K562 (cell line): ENCODE results near the gene SLC35E2B. TPM values are rescaled to one million over a fixed set of nuclear protein-coding genes. Genes with fewer than 3 reads are reported as not detected.
"Not testable (repeated sequence)": the region's sequence is repeated elsewhere in the genome, so short reads cannot be mapped to it uniquely, and the experiment has no call there.

Experiments used
- E2F1 ChIP-seq: sonication (generic); formaldehyde crosslinking; IDR thresholded peaks from 2 replicates; pipeline ENCODE4 v1.8.1; 2023; ENCODE audit warnings: mild to moderate bottlenecking, missing genetic modification reagents, moderate library complexity
- ELF4 ChIP-seq: fragments of 450-650 bp; formaldehyde crosslinking; IDR thresholded peaks from 2 replicates; pipeline ENCODE4 v1.4.0; 2022; ENCODE audit warnings: missing genetic modification characterization
- KHSRP ChIP-seq: fragments of 450-650 bp; IDR thresholded peaks from 2 replicates; pipeline ENCODE4 v1.6.1; 2017
- L3MBTL2 ChIP-seq: fragments of 450-650 bp; IDR thresholded peaks from 2 replicates; pipeline ENCODE4 v1.6.1; 2016; ENCODE audit warnings: mild to moderate bottlenecking, moderate library complexity
- LCOR ChIP-seq: sonication (generic); formaldehyde crosslinking; IDR thresholded peaks from 2 replicates; pipeline ENCODE4 v1.8.0; 2022; ENCODE audit warnings: mild to moderate bottlenecking, missing genetic modification reagents
- POLR2A ChIP-seq: fragments of 450-650 bp; conservative IDR thresholded peaks from 2 replicates; pipeline ENCODE4 v1.6.1; 2016
- POU5F1 ChIP-seq: fragments of 150-350 bp; IDR thresholded peaks from 2 replicates; pipeline ENCODE4 v1.6.1; 2014; ENCODE audit warnings: borderline replicate concordance, low read length, low read depth, mild to moderate bottlenecking; ENCODE audit not compliant: partially characterized antibody
- SIN3A ChIP-seq, 2 experiments: fragments of 150-350 bp in 1 of 2; IDR thresholded peaks; 2 replicates each; pipeline ENCODE4 v1.6.1; 2011 to 2016; ENCODE audit warnings: borderline replicate concordance in 2 of 2, low read depth in 2 of 2, low read length in 2 of 2, mild to moderate bottlenecking in 2 of 2, moderate library complexity in 2 of 2; ENCODE audit not compliant: control insufficient read depth in 1 of 2
- STAT6 ChIP-seq: sonication (generic); formaldehyde crosslinking; IDR thresholded peaks from 2 replicates; pipeline ENCODE4 v1.8.1; 2023; ENCODE audit warnings: mild to moderate bottlenecking, missing genetic modification reagents
- TBL1XR1 ChIP-seq, 2 experiments: IDR thresholded peaks; 2 replicates each; pipeline ENCODE4 v1.6.1; 2012; ENCODE audit warnings: improper control_type of control experiment in 2 of 2, low read length in 2 of 2, mild to moderate bottlenecking in 1 of 2
- TOE1 ChIP-seq, 2 experiments: fragments of 450-650 bp in 1 of 2; sonication (generic) in 1 of 2; formaldehyde crosslinking in 1 of 2; IDR thresholded peaks; 2 replicates each; pipeline versions ENCODE4 v1.7.1 to v1.8.0; 2016 to 2022; ENCODE audit warnings: borderline replicate concordance in 2 of 2, mild to moderate bottlenecking in 2 of 2, antibody characterized with exemption in 1 of 2, inconsistent platforms in 1 of 2, low read depth in 1 of 2, missing genetic modification reagents in 1 of 2, moderate library complexity in 1 of 2
- ZFX ChIP-seq: sonication (generic); formaldehyde crosslinking; IDR thresholded peaks from 2 replicates; pipeline ENCODE4 v1.8.0; 2022; ENCODE audit warnings: mild to moderate bottlenecking, missing genetic modification reagents, moderate library complexity
- ZNF212 ChIP-seq: fragments of 450-650 bp; formaldehyde crosslinking; IDR thresholded peaks from 2 replicates; pipeline ENCODE4 v1.4.0; 2020; ENCODE audit warnings: mild to moderate bottlenecking
- polyA plus RNA-seq, 8 experiments: library from polyadenylated mRNA; depleted of rRNA in 4 of 8; stranded (reverse) in 5 of 8; unstranded in 3 of 8; fragments of >200 nt; fragmentation: Nextera tagmentation in 2 of 8; fragmentation: Illumina TruSeq in 1 of 8; extraction: Ambion mirVana in 2 of 8; extraction: Trizol in 1 of 8; gene quantifications; 2 replicates each; pipeline versions ENCODE4 v1.2.1 to v1.2.3, GENCODE V29; 2011 to 2014; ENCODE audit warnings: inconsistent platforms in 1 of 8, missing spikeins in 1 of 8
- total RNA-seq, 7 experiments: library from RNA; depleted of rRNA in 6 of 7; stranded (reverse); fragments of >200 nt in 6 of 7; fragmentation: Illumina TruSeq in 2 of 7; extraction: Trizol in 2 of 7; gene quantifications; 2 replicates each; pipeline versions ENCODE4 v1.2.1 to v1.2.3, GENCODE V29; 2011 to 2021; ENCODE audit warnings: low replicate concordance in 1 of 7
- TF ChIP-seq, protein P1 (sequence below): fragments of 250-450 bp; sonication (Bioruptor Pico); IDR thresholded peaks from 2 replicates; pipeline ENCODE4 v1.4.0; 2020; ENCODE audit warnings: borderline replicate concordance
- TF ChIP-seq, protein P2 (sequence below): sonication (generic); formaldehyde crosslinking; IDR thresholded peaks from 2 replicates; pipeline ENCODE4 v1.8.0; 2022; ENCODE audit warnings: mild to moderate bottlenecking, missing genetic modification reagents

Gene SLC35E2B
- total and polyA plus RNA-seq, 9 of the 15 experiments (the other 6 are each of a cell fraction or from before 2014, with no cell fraction given): 4.7 to 44.6 (median 20.7) TPM

GRCh38 chr1:1658583-1659549 is 33.7 kb downstream of the SLC35E2B start, which contains the start of gene CDK11B (continued):
- peak; percentile 35 for TF ChIP-seq POU5F1
- peak; percentile 83 for TF ChIP-seq L3MBTL2
- TF ChIP-seq, protein P1, sequence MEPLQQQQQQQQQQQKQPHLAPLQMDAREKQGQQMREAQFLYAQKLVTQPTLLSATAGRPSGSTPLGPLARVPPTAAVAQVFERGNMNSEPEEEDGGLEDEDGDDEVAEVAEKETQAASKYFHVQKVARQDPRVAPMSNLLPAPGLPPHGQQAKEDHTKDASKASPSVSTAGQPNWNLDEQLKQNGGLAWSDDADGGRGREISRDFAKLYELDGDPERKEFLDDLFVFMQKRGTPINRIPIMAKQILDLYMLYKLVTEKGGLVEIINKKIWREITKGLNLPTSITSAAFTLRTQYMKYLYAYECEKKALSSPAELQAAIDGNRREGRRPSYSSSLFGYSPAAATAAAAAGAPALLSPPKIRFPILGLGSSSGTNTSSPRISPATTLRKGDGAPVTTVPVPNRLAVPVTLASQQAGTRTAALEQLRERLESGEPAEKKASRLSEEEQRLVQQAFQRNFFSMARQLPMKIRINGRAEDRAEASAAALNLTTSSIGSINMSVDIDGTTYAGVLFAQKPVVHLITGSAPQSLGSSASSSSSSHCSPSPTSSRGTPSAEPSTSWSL (CRISPR knock-in tag): 0 out of 2 replicates have a peak, but pooled peaks have one; percentile 23
- TF ChIP-seq SIN3A (IDR thresholded peaks at IDR 0.05; ENCODE audit: borderline replicate concordance in 2 of 2, control insufficient read depth in 1 of 2, low read depth in 2 of 2, low read length in 2 of 2): peak; percentile 84 to 88; a peak in 3 of 4 replicates
- TF ChIP-seq TBL1XR1 (IDR thresholded peaks at IDR 0.05; ENCODE audit: low read length in 2 of 2): peak in 1 of 2 experiments; percentile 88; a peak in 2 of 4 replicates
- TF ChIP-seq POLR2A: peak; percentile 81
- 0 out of 2 replicates have a peak, but pooled peaks have one; percentile 61 for TF ChIP-seq LCOR (CRISPR knock-in tag)
- peak; percentile 41; the same call in 1 of the 2 replicates for TF ChIP-seq ZNF212 (CRISPR knock-in tag)
- peak; percentile 66; the same call in 1 of the 2 replicates for TF ChIP-seq TOE1 (IDR thresholded peaks at IDR 0.05; ENCODE audit: borderline replicate concordance)
- TF ChIP-seq TOE1 (CRISPR knock-in tag; IDR thresholded peaks at IDR 0.05; ENCODE audit: borderline replicate concordance, low read depth): not testable (repeated sequence)
- TF ChIP-seq, protein P2, sequence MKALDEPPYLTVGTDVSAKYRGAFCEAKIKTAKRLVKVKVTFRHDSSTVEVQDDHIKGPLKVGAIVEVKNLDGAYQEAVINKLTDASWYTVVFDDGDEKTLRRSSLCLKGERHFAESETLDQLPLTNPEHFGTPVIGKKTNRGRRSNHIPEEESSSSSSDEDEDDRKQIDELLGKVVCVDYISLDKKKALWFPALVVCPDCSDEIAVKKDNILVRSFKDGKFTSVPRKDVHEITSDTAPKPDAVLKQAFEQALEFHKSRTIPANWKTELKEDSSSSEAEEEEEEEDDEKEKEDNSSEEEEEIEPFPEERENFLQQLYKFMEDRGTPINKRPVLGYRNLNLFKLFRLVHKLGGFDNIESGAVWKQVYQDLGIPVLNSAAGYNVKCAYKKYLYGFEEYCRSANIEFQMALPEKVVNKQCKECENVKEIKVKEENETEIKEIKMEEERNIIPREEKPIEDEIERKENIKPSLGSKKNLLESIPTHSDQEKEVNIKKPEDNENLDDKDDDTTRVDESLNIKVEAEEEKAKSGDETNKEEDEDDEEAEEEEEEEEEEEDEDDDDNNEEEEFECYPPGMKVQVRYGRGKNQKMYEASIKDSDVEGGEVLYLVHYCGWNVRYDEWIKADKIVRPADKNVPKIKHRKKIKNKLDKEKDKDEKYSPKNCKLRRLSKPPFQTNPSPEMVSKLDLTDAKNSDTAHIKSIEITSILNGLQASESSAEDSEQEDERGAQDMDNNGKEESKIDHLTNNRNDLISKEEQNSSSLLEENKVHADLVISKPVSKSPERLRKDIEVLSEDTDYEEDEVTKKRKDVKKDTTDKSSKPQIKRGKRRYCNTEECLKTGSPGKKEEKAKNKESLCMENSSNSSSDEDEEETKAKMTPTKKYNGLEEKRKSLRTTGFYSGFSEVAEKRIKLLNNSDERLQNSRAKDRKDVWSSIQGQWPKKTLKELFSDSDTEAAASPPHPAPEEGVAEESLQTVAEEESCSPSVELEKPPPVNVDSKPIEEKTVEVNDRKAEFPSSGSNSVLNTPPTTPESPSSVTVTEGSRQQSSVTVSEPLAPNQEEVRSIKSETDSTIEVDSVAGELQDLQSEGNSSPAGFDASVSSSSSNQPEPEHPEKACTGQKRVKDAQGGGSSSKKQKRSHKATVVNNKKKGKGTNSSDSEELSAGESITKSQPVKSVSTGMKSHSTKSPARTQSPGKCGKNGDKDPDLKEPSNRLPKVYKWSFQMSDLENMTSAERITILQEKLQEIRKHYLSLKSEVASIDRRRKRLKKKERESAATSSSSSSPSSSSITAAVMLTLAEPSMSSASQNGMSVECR (CRISPR knock-in tag): peak; percentile 75
- peak; percentile 85; the same call in 1 of the 2 replicates for TF ChIP-seq STAT6 (CRISPR knock-in tag)
- TF ChIP-seq ELF4 (CRISPR knock-in tag): peak; percentile 88
- peak; percentile 82 for TF ChIP-seq E2F1 (CRISPR knock-in tag)
- TF ChIP-seq ZFX: peak; percentile 69
- peak; percentile 96 for TF ChIP-seq KHSRP
